A549 (cell line): ENCODE measurements around the gene INTS6L. TPM values are rescaled to one million over a fixed set of nuclear protein-coding genes. Genes with fewer than 3 reads are reported as not detected.

Experiments used
- ATAC-seq, 2 experiments: fragments of 200-7000 bp in 1 of 2; fragments of >200 bp in 1 of 2; cut with Nextera tagmentation in 1 of 2; cut with Tn5 transposase in 1 of 2; 3 replicates each; pipeline versions ENCODE4 v1.8.0 to v1.9.1; 2018 to 2020; ENCODE audit warnings: mild to moderate bottlenecking in 1 of 2, moderate library complexity in 1 of 2
- CTCF ChIA-PET: fragments of 300-600 bp; sonication (Branson Sonifier 250); formaldehyde crosslinking; extraction: SDS; loops from one replicate; lab custom pipeline; 2021; ENCODE audit warnings: antibody characterized with exemption, inconsistent platforms; lab: Yijun Ruan, JAX
- POLR2A ChIA-PET: fragments of 350-600 bp; formaldehyde crosslinking; extraction: SDS; loops from one replicate; lab custom pipeline; 2021; ENCODE audit warnings: antibody characterized with exemption, inconsistent platforms; lab: Yijun Ruan, JAX
- DNase-seq, 2 experiments: peaks; one replicate each; pipeline versions ENCODE4 v3.0.0 to v3.0.0-alpha.2; 2011 to 2016; ENCODE audit warnings: low read depth in 1 of 2, low spot score in 1 of 2
- FAIRE-seq: peaks from 2 replicates; lab custom pipeline; 2011; peaks lifted over from hg19 to GRCh38; lab: Jason Lieb, UNC
- H3K27ac ChIP-seq, 2 experiments: fragments of >200 bp; sonication (Bioruptor Twin); formaldehyde crosslinking; 3 replicates each; pipeline ENCODE4 v1.5.1; 2016 to 2017
- H3K4me1 ChIP-seq: fragments of >200 bp; sonication (Bioruptor Twin); formaldehyde crosslinking; 3 replicates; pipeline ENCODE4 v1.6.1; 2016
- H3K4me2 ChIP-seq: fragments of >200 bp; sonication (Bioruptor Twin); formaldehyde crosslinking; 3 replicates; pipeline ENCODE4 v1.6.1; 2016
- H3K4me3 ChIP-seq: fragments of >200 bp; sonication (Bioruptor Twin); formaldehyde crosslinking; 3 replicates; pipeline ENCODE4 v1.5.1; 2016
- H3K9me3 ChIP-seq: fragments of >200 bp; sonication (Bioruptor Twin); formaldehyde crosslinking; 3 replicates; pipeline ENCODE4 v1.6.1; 2016
- BCL3 ChIP-seq: fragments of >200 bp; sonication (Bioruptor Twin); formaldehyde crosslinking; IDR thresholded peaks from 3 replicates; pipeline ENCODE4 v1.6.1; 2016
- CHD2 ChIP-seq: fragments of 150-350 bp; IDR thresholded peaks from 2 replicates; pipeline ENCODE4 v1.6.1; 2014; ENCODE audit warnings: low read length; ENCODE audit not compliant: partially characterized antibody
- ELK1 ChIP-seq: fragments of 150-350 bp; IDR thresholded peaks from 2 replicates; pipeline ENCODE4 v1.6.1; 2014; ENCODE audit warnings: low read depth, mild to moderate bottlenecking, low read length
- FOSB ChIP-seq: fragments of 250-450 bp; sonication (Bioruptor Pico); IDR thresholded peaks from 2 replicates; pipeline ENCODE4 v1.5.0; 2020; ENCODE audit warnings: mild to moderate bottlenecking, moderate library complexity
- FOSL2 ChIP-seq, 2 experiments: fragments of 450-650 bp in 1 of 2; fragments of >200 bp in 1 of 2; sonication (Bioruptor Twin) in 1 of 2; formaldehyde crosslinking; IDR thresholded peaks; 2 replicates each; pipeline versions ENCODE4 v1.5.0 to v1.6.1; 2016 to 2020; ENCODE audit warnings: mild to moderate bottlenecking in 1 of 2, moderate library complexity in 1 of 2
- FOXS1 ChIP-seq: fragments of 250-450 bp; sonication (Bioruptor Pico); IDR thresholded peaks from 2 replicates; pipeline ENCODE4 v1.5.0; 2020; ENCODE audit warnings: mild to moderate bottlenecking, moderate library complexity
- HDAC2 ChIP-seq: fragments of 200-600 bp; sonication (generic); IDR thresholded peaks from 2 replicates; pipeline ENCODE4 v1.6.1; 2016
- HEYL ChIP-seq: fragments of 250-450 bp; sonication (Bioruptor Pico); IDR thresholded peaks from 2 replicates; pipeline ENCODE4 v1.8.0; 2021; ENCODE audit warnings: mild to moderate bottlenecking, moderate library complexity
- HOXA7 ChIP-seq: fragments of 250-450 bp; sonication (Bioruptor Pico); IDR thresholded peaks from 2 replicates; pipeline ENCODE4 v1.5.0; 2020; ENCODE audit warnings: mild to moderate bottlenecking, moderate library complexity
- HOXB13 ChIP-seq: fragments of 250-450 bp; sonication (Bioruptor Pico); IDR thresholded peaks from 2 replicates; pipeline ENCODE4 v1.5.0; 2020; ENCODE audit warnings: low read depth, mild to moderate bottlenecking, moderate library complexity
- JUN ChIP-seq, 2 experiments: fragments of >200 bp; sonication (Bioruptor Twin); formaldehyde crosslinking; IDR thresholded peaks; 2 replicates in 1 of 2; 3 replicates in 1 of 2; pipeline ENCODE4 v1.6.1; 2016 to 2017
- KDM1A ChIP-seq: fragments of 200-600 bp; sonication (generic); IDR thresholded peaks from 2 replicates; pipeline ENCODE4 v1.6.1; 2016; ENCODE audit warnings: low read depth, mild to moderate bottlenecking
- MAX ChIP-seq: IDR thresholded peaks from 2 replicates; pipeline ENCODE4 v1.6.1; 2012
- MAZ ChIP-seq: fragments of 150-350 bp; IDR thresholded peaks from 2 replicates; pipeline ENCODE4 v1.6.1; 2014; ENCODE audit warnings: antibody characterized with exemption, low read depth, low read length, borderline replicate concordance
- NFE2L2 ChIP-seq: fragments of 150-350 bp; conservative IDR thresholded peaks from 2 replicates; pipeline ENCODE4 v1.6.1; 2014; ENCODE audit warnings: low read length
- NPAS2 ChIP-seq: fragments of 250-450 bp; sonication (Bioruptor Pico); IDR thresholded peaks from 2 replicates; pipeline ENCODE4 v1.8.0; 2022; ENCODE audit warnings: mild to moderate bottlenecking, moderate library complexity, borderline replicate concordance
- NR3C1 ChIP-seq: fragments of >200 bp; sonication (Bioruptor Twin); formaldehyde crosslinking; IDR thresholded peaks from 3 replicates; pipeline ENCODE4 v1.6.1; 2017
- PHF8 ChIP-seq: fragments of 200-600 bp; sonication (generic); IDR thresholded peaks from 2 replicates; pipeline ENCODE4 v1.6.1; 2016; ENCODE audit warnings: low read depth, mild to moderate bottlenecking, antibody characterized with exemption, moderate library complexity, borderline replicate concordance
- POLR2AphosphoS2 ChIP-seq: conservative IDR thresholded peaks from 2 replicates; pipeline ENCODE4 v1.6.1; 2012; ENCODE audit warnings: low read length, improper control_type of control experiment, inconsistent platforms
- RARB ChIP-seq: fragments of 250-450 bp; sonication (Bioruptor Pico); IDR thresholded peaks from 2 replicates; pipeline ENCODE4 v1.8.0; 2021; ENCODE audit warnings: mild to moderate bottlenecking, moderate library complexity
- SREBF2 ChIP-seq: fragments of 450-650 bp; IDR thresholded peaks from 2 replicates; pipeline ENCODE4 v1.6.1; 2014; ENCODE audit warnings: mild to moderate bottlenecking, moderate library complexity
- TFCP2L1 ChIP-seq: fragments of 250-450 bp; sonication (Bioruptor Pico); IDR thresholded peaks from 2 replicates; pipeline ENCODE4 v1.5.0; 2021; ENCODE audit warnings: mild to moderate bottlenecking
- ZC3H11A ChIP-seq: fragments of 450-650 bp; IDR thresholded peaks from 2 replicates; pipeline ENCODE4 v1.6.1; 2014; ENCODE audit warnings: antibody characterized with exemption, mild to moderate bottlenecking
- ZFP36 ChIP-seq: fragments of 450-650 bp; IDR thresholded peaks from 2 replicates; pipeline ENCODE4 v1.6.1; 2014; ENCODE audit warnings: borderline replicate concordance; ENCODE audit not compliant: partially characterized antibody
- ZSCAN20 ChIP-seq: fragments of 250-450 bp; sonication (Bioruptor Pico); IDR thresholded peaks from 2 replicates; pipeline ENCODE4 v1.8.0; 2022; ENCODE audit warnings: mild to moderate bottlenecking, moderate library complexity
- WGBS: methylation state at CpG from one replicate; pipeline ENCODE4 v1.1.6; 2017; ENCODE audit errors: missing lambda C conversion rate; 5-methylcytosine and 5-hydroxymethylcytosine counted together
- polyA plus RNA-seq, 4 experiments: library from polyadenylated mRNA; depleted of rRNA in 3 of 4; stranded (reverse); fragments of >200 nt; fragmentation: RNase III in 1 of 4; extraction: RNeasy Plus Mini Kit Qiagen cat#74134 plus additional on column Dnase treatment in 1 of 4; gene quantifications; 2 replicates in 3 of 4; 3 replicates in 1 of 4; pipeline ENCODE4 v1.2.3, GENCODE V29; 2011 to 2017

INTS6L gene
- polyA plus RNA-seq, 2 of the 4 experiments (the other 2 are of a cell fraction) = 0.19 to 0.40 TPM

- FAIRE-seq (no peak), ATAC-seq (no peak), DNase-seq (no peak)
- WGBS = 0% methylated on average over 1 of the region's 1 CpG
- Histone ChIP-seq H3K4me1 (no peaks in the 10 kb centered on the region), H3K4me2 (no peak overlapping the region), H3K9me3 (no peaks in the 10 kb centered on the region), H3K27ac (no peak overlapping the region), H3K4me3 (no peak overlapping the region)
- ChIA-PET CTCF (no interaction called here), POLR2A (no interaction called here)
- TF ChIP-seq NFE2L2 = no peak
- no peak for TF ChIP-seq KDM1A
- TF ChIP-seq FOXS1 (CRISPR knock-in tag) = no peak
- no peak for TF ChIP-seq RARB (CRISPR knock-in tag)
- TF ChIP-seq FOSL2 (IDR thresholded peaks at IDR 0.05) = no peak
- no peak for TF ChIP-seq FOSL2 (CRISPR knock-in tag; IDR thresholded peaks at IDR 0.05)
- no peak for TF ChIP-seq JUN (IDR thresholded peaks at IDR 0.05)
- no peak for TF ChIP-seq MAX
- TF ChIP-seq ZC3H11A = no peak
- TF ChIP-seq CHD2 = no peak
- TF ChIP-seq TFCP2L1 (CRISPR knock-in tag) = no peak
- TF ChIP-seq HDAC2 = no peak
- no peak for TF ChIP-seq POLR2AphosphoS2
- TF ChIP-seq ZFP36 = no peak
- no peak for TF ChIP-seq FOSB (CRISPR knock-in tag)
- TF ChIP-seq NR3C1 = no peak
- TF ChIP-seq HEYL (CRISPR knock-in tag) = no peak
- no peak for TF ChIP-seq PHF8
Measured at GRCh38 chrX:135489542-135489941, 30.9 kb upstream of the INTS6L start.

- ATAC-seq (no peak), DNase-seq (no peak), FAIRE-seq (no peak)
- Histone ChIP-seq H3K4me3 (no peak overlapping the region), H3K4me2 (no peak overlapping the region), H3K27ac (no peak overlapping the region), H3K9me3 (no peaks in the 10 kb centered on the region), H3K4me1 (no peaks in the 10 kb centered on the region)
- WGBS = 21% methylated on average over 4 of the region's 4 CpGs
- no peak for TF ChIP-seq ZSCAN20
- ChIA-PET POLR2A (no interaction called here), CTCF (no interaction called here)
Measured at GRCh38 chrX:135490979-135491514, 29.4 kb upstream of the INTS6L start.

- H3K9me3 ChIP-seq = no peaks in the 10 kb centered on the region
- FAIRE-seq = no peak
- DNase-seq = no peak
- H3K4me2 ChIP-seq = no peak overlapping the region
- POLR2A ChIA-PET = no interaction called here
- TF ChIP-seq ELK1 (no peak), PHF8 (no peak), FOXS1 (CRISPR knock-in tag) (no peak), NPAS2 (no peak)
- TF ChIP-seq, all 56 proteins: peak for 0
- ATAC-seq = no peak
- 48% methylated on average over 6 of the region's 6 CpGs for WGBS
- Histone ChIP-seq H3K4me1 (no peaks in the 10 kb centered on the region), H3K4me3 (no peak overlapping the region), H3K27ac (no peak overlapping the region)
- CTCF ChIA-PET = no interaction called here
Measured at GRCh38 chrX:135494453-135494852, 26.0 kb upstream of the INTS6L start.

GRCh38 chrX:135497736-135498135 is 22.7 kb upstream of the INTS6L start:
- ATAC-seq (no peak), FAIRE-seq (no peak), DNase-seq (no peak)
- Histone ChIP-seq H3K9me3 (no peaks in the 10 kb centered on the region), H3K4me1 (no peaks in the 10 kb centered on the region), H3K4me2 (no peak overlapping the region), H3K4me3 (no peak overlapping the region), H3K27ac (no peak overlapping the region)
- TF ChIP-seq BCL3 = no peak
- no peak for TF ChIP-seq FOSB (CRISPR knock-in tag)
- TF ChIP-seq ELK1 = no peak
- TF ChIP-seq HOXA7 (CRISPR knock-in tag) = no peak
- TF ChIP-seq KDM1A = no peak
- TF ChIP-seq HOXB13 = no peak
- TF ChIP-seq JUN (IDR thresholded peaks at IDR 0.05) = no peak
- no peak for TF ChIP-seq SREBF2
- TF ChIP-seq MAZ = no peak
- ChIA-PET CTCF (no interaction called here), POLR2A (no interaction called here)
- 13% methylated on average over 5 of the region's 5 CpGs for WGBS
